B cell (primary cell): ENCODE measurements around the gene ERVK3-1.

Experiments
- EZH2 ChIP-seq: IDR thresholded peaks from 2 replicates; pipeline ENCODE4 v1.6.1; 2012; ENCODE audit warnings: borderline replicate concordance, low read depth, mild to moderate bottlenecking, moderate library complexity, low read length; ENCODE audit not compliant: insufficient read depth, poor library complexity, severe bottlenecking
- TF ChIP-seq, protein P1 (sequence below): fragments of 200-600 bp; IDR thresholded peaks from one replicate; pipeline ENCODE4 v1.8.0; 2022; ENCODE audit warnings: antibody characterized with exemption, mild to moderate bottlenecking

DNA sequence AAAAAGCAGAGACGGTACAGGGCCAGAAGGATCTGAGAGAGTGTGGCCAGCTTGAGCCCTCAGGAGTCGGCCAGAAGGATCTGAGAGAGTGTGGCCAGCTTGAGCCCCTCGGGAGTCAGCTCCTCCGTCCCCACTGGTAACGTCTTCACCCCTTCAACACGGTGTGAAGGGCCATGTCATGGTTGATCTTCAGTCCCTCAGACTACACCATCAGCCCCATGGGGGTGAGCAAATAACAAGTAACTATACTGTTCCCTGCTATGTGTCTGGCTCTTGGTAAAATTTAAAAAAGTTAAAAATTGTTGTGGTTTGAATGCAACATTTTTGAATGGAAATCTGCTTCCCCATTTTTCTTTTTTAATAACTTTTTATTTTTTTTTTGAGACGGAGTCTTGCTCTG is 28.0 kb upstream of the ERVK3-1 start:
- TF ChIP-seq, protein P1, sequence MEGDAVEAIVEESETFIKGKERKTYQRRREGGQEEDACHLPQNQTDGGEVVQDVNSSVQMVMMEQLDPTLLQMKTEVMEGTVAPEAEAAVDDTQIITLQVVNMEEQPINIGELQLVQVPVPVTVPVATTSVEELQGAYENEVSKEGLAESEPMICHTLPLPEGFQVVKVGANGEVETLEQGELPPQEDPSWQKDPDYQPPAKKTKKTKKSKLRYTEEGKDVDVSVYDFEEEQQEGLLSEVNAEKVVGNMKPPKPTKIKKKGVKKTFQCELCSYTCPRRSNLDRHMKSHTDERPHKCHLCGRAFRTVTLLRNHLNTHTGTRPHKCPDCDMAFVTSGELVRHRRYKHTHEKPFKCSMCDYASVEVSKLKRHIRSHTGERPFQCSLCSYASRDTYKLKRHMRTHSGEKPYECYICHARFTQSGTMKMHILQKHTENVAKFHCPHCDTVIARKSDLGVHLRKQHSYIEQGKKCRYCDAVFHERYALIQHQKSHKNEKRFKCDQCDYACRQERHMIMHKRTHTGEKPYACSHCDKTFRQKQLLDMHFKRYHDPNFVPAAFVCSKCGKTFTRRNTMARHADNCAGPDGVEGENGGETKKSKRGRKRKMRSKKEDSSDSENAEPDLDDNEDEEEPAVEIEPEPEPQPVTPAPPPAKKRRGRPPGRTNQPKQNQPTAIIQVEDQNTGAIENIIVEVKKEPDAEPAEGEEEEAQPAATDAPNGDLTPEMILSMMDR: no peak
- no peak for TF ChIP-seq EZH2
